Skeletal muscle satellite cell (primary cell): ENCODE data around the gene MXRA8.
"Not testable (repeated sequence)": the region's sequence is repeated elsewhere in the genome, so short reads cannot be mapped to it uniquely, and the experiment has no call there.

Experiments used
- H3K27me3 ChIP-seq: 2 replicates; pipeline ENCODE4 v1.7.0; 2013; ENCODE audit warnings: low read length; ENCODE audit not compliant: control insufficient read depth, insufficient read depth
- H3K36me3 ChIP-seq: 2 replicates; pipeline ENCODE4 v1.7.0; 2013; ENCODE audit warnings: mild to moderate bottlenecking, control low read depth, low read length; ENCODE audit not compliant: insufficient read depth
- H3K4me1 ChIP-seq: 2 replicates; pipeline ENCODE4 v1.7.0; 2013; ENCODE audit warnings: low read length; ENCODE audit not compliant: control insufficient read depth, insufficient read depth
- H3K4me2 ChIP-seq: 2 replicates; pipeline ENCODE4 v1.7.0; 2013; ENCODE audit warnings: mild to moderate bottlenecking, low read length
- H3K4me3 ChIP-seq: 2 replicates; pipeline ENCODE4 v1.7.0; 2013; ENCODE audit warnings: low read length
- H3K9ac ChIP-seq: 2 replicates; pipeline ENCODE4 v1.7.0; 2013; ENCODE audit warnings: mild to moderate bottlenecking, low read depth, low read length, moderate library complexity
- H3K9me3 ChIP-seq: replicated peaks from 2 replicates; pipeline ENCODE4 v1.7.0; 2013; ENCODE audit warnings: mild to moderate bottlenecking, control low read depth, low read length

Gene MXRA8

GRCh38 chr1:1320666-1321448 lies 37.5 kb downstream of the MXRA8 start:
- no peaks in the 10 kb centered on the region for H3K9me3 ChIP-seq
- no peak overlapping the region for H3K9ac ChIP-seq
- H3K36me3 ChIP-seq = peaks cover 30% of the 10 kb centered on the region
- H3K27me3 ChIP-seq = no peaks in the 10 kb centered on the region
- peak overlapping the region; percentile 62 for H3K4me2 ChIP-seq
- peaks cover 49% of the 10 kb centered on the region for H3K4me1 ChIP-seq
- peak overlapping the region; percentile 39 for H3K4me3 ChIP-seq

GRCh38 chr1:1319646-1319941 lies 38.8 kb downstream of the MXRA8 start:
- Histone ChIP-seq H3K4me1 (peaks cover 43% of the 10 kb centered on the region), H3K27me3 (no peaks in the 10 kb centered on the region), H3K4me3 (no peak overlapping the region), H3K36me3 (peaks cover 37% of the 10 kb centered on the region), H3K9me3 (no peaks in the 10 kb centered on the region), H3K4me2 (no peak overlapping the region), H3K9ac (no peak overlapping the region)

DNA sequence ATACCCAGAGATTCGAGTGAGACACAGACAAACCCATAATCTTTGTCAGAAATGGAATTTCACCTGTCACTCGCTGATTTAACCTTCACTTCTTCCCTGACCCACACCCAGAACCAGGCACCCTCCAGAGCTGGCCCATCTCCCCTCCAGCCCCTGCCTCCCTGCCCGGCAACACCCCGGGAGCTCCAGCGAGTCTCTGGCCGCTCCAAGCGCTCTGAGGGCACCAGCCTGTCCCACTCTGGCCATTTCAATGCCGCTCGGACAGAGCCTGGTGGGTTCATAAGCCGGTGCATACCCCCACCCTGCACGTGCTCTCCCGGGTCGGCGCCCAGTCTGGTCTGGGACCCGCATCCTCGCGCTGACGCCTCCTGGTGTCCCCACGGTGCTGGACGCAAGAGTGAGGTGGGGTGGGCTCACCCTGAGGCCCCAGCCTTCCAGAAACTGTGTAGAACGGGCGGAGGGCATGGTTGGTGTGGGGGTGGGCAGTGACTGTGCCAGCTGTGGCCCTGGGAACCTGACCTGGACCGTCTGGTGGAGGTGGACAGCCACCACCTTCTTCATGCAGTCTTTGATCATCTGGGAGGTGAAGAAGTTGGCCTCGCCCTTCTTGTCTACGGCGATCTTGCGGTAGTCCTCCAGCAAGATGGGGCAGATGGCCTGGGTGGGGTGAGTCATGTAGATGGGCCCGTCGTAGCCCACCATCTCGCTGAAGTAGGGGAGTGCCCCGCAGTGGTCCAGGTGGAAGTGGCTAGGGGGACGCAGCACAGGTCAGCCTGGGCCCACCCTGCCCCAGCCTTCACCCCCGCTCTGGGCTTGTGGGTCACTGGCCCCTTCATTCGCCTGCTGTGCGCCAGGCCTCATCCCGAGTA lies 39.3 kb downstream of the MXRA8 start:
- Histone ChIP-seq H3K4me1 (peaks cover 43% of the 10 kb centered on the region), H3K4me3 (no peak overlapping the region), H3K9me3 (no peaks in the 10 kb centered on the region), H3K27me3 (no peaks in the 10 kb centered on the region), H3K36me3 (peaks cover 43% of the 10 kb centered on the region), H3K4me2 (no peak overlapping the region), H3K9ac (no peak overlapping the region)

DNA sequence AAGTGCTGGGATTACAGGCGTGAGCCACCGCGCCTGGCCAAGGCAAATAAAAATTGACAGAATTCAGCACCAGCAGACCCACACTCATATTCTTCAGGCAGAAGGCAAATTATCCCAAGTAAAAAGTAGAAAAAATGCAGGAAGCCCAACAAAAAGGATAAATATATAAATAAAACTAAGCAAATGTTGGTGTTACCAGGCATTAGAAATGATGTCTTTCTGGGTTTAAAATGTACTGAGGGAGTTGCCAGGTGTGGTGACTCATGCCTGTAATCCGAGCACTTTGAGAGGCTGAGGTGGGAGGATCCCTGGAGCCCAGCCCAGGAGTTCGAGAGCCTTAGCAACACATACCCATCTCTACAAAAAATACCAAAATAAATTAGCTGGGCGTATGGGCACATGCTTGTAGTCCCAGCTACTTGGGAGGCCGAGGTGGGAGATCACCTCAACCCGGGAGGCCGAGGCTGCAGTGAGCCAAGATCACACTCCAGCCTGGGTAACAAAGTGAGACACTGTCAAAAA lies 40.2 kb downstream of the MXRA8 start:
- Histone ChIP-seq H3K9ac (no peak overlapping the region), H3K27me3 (no peaks in the 10 kb centered on the region), H3K4me3 (no peak overlapping the region), H3K36me3 (peaks cover 51% of the 10 kb centered on the region), H3K4me1 (peaks cover 38% of the 10 kb centered on the region), H3K4me2 (peak overlapping the region; percentile 28), H3K9me3 (no peaks in the 10 kb centered on the region)

GRCh38 chr1:1317420-1317819 lies 40.9 kb downstream of the MXRA8 start:
- Histone ChIP-seq H3K9me3 (no peaks in the 10 kb centered on the region), H3K36me3 (peaks cover 59% of the 10 kb centered on the region), H3K9ac (no peak overlapping the region), H3K27me3 (no peaks in the 10 kb centered on the region), H3K4me2 (no peak overlapping the region), H3K4me1 (peaks cover 32% of the 10 kb centered on the region), H3K4me3 (no peak overlapping the region)

GRCh38 chr1:1316199-1316598 lies 42.2 kb downstream of the MXRA8 start:
- not testable (repeated sequence) for H3K27me3 ChIP-seq, H3K4me2 ChIP-seq, H3K9me3 ChIP-seq, H3K4me3 ChIP-seq, H3K9ac ChIP-seq
- peaks cover 26% of the 10 kb centered on the region for H3K4me1 ChIP-seq
- H3K36me3 ChIP-seq = peaks cover 69% of the 10 kb centered on the region

DNA sequence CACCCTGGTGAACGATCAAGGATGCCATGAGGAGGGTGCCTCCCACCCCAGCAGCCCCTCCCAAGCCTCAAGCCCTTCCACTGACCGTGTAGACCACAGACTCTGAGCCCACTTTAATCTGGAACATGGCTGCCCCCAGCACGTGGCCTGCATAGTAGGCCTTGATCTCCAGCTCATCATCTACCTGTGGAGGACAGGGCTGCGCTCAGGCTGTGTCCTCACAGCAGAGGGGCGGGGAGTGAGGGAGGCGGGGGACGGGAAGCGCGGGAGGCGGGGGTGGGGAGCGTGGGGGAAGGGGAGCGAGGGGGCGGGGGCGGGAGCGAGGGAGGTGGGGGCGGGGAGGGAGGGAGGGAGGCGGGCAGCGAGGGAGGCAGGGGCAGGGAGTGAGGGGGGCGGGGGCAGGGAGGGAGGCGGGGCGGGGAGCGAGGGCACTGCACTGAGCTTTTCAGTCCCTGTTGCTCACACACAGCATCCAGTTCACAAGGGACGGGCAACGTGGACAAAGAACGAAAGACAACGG lies 42.9 kb downstream of the MXRA8 start:
- H3K4me2 ChIP-seq = no peak overlapping the region
- no peak overlapping the region for H3K9ac ChIP-seq
- H3K36me3 ChIP-seq = peaks cover 75% of the 10 kb centered on the region
- no peaks in the 10 kb centered on the region for H3K27me3 ChIP-seq
- peaks cover 19% of the 10 kb centered on the region for H3K4me1 ChIP-seq
- H3K4me3 ChIP-seq = no peak overlapping the region
- no peaks in the 10 kb centered on the region for H3K9me3 ChIP-seq

- Histone ChIP-seq H3K4me3 (no peak overlapping the region), H3K9me3 (no peaks in the 10 kb centered on the region), H3K9ac (no peak overlapping the region), H3K36me3 (peaks cover 75% of the 10 kb centered on the region), H3K27me3 (no peaks in the 10 kb centered on the region), H3K4me2 (no peak overlapping the region), H3K4me1 (peaks cover 22% of the 10 kb centered on the region)
These were observed 43.5 kb downstream of the MXRA8 start for GRCh38 chr1:1314678-1315335.

DNA sequence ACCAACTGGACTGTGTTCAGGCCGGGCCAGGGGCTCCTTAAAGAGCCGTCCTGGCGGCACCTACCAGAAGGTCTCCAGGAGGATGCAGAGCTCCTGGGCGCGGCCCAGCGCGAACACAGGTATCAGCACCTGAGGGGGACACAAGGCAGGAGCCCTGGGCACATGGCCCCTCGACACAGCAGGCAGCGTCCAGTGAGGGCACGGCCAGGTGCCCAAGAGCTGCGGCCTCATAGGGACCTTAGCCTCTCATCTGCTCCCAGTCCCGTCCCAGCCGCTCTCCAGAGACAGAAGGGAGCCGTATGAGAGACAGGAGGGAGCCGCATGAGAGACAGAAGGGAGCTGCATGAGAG lies 44.1 kb downstream of the MXRA8 start:
- Histone ChIP-seq H3K27me3 (no peaks in the 10 kb centered on the region), H3K9me3 (no peaks in the 10 kb centered on the region), H3K4me2 (no peak overlapping the region), H3K4me1 (peaks cover 27% of the 10 kb centered on the region), H3K36me3 (peaks cover 71% of the 10 kb centered on the region), H3K4me3 (no peak overlapping the region), H3K9ac (no peak overlapping the region)

GRCh38 chr1:1313500-1314236 lies 44.7 kb downstream of the MXRA8 start:
- Histone ChIP-seq H3K36me3 (peaks cover 65% of the 10 kb centered on the region), H3K4me1 (peaks cover 24% of the 10 kb centered on the region), H3K4me2 (no peak overlapping the region), H3K9me3 (no peaks in the 10 kb centered on the region), H3K27me3 (no peaks in the 10 kb centered on the region), H3K4me3 (no peak overlapping the region), H3K9ac (no peak overlapping the region)
